Kidney epithelial cell (primary cell): ENCODE data around the gene POLN. TPM values are rescaled to one million over a fixed set of nuclear protein-coding genes. Genes with fewer than 3 reads are reported as not detected.

Experiments
- DNase-seq: peaks from one replicate; pipeline ENCODE4 v3.0.0-alpha.2; 2010; ENCODE audit warnings: low read depth
- H3K27me3 ChIP-seq: 2 replicates; pipeline ENCODE4 v1.6.0; 2011; ENCODE audit warnings: low read length; ENCODE audit not compliant: control insufficient read depth, insufficient read depth
- H3K36me3 ChIP-seq: 2 replicates; pipeline ENCODE4 v1.5.1; 2011; ENCODE audit warnings: low read length; ENCODE audit not compliant: control insufficient read depth, insufficient read depth
- H3K4me3 ChIP-seq: 2 replicates; pipeline ENCODE4 v1.5.1; 2011; ENCODE audit warnings: low read depth, mild to moderate bottlenecking, control low read depth, low read length
- CTCF ChIP-seq: IDR thresholded peaks from 2 replicates; pipeline ENCODE4 v1.5.1; 2011; ENCODE audit warnings: mild to moderate bottlenecking, moderate library complexity, low read length, control low read depth, inconsistent platforms; ENCODE audit not compliant: insufficient read depth, poor library complexity, severe bottlenecking
- total RNA-seq: library from RNA; depleted of rRNA; stranded (reverse); fragments of >200 nt; gene quantifications from 2 replicates; pipeline ENCODE4 v1.2.3, GENCODE V29; 2015

The POLN gene
- total RNA-seq, 1 donor from 2014 or later, result 0.38 TPM

- no peak for TF ChIP-seq CTCF
- no peaks in the 10 kb centered on the region for H3K36me3 ChIP-seq
- DNase-seq, result no peak
- H3K4me3 ChIP-seq, result peak overlapping the region; percentile 5
- H3K27me3 ChIP-seq, result peaks cover 34% of the 10 kb centered on the region
Observed at GRCh38 chr4:2061186-2062131, 180.5 kb downstream of the POLN start.

GRCh38 chr4:2060611-2061185, 181.2 kb downstream of the POLN start:
- H3K4me3 ChIP-seq, result peak overlapping the region; percentile 5
- H3K27me3 ChIP-seq, result peaks cover 34% of the 10 kb centered on the region
- no peak for TF ChIP-seq CTCF
- no peaks in the 10 kb centered on the region for H3K36me3 ChIP-seq
- DNase-seq, result no peak

GRCh38 chr4:2059726-2060602, 182.0 kb downstream of the POLN start:
- no peak for DNase-seq
- Histone ChIP-seq H3K27me3 (peaks cover 34% of the 10 kb centered on the region), H3K4me3 (peak overlapping the region; percentile 43), H3K36me3 (no peaks in the 10 kb centered on the region)
- no peak for TF ChIP-seq CTCF

- no peaks in the 10 kb centered on the region for H3K36me3 ChIP-seq
- H3K27me3 ChIP-seq, result peaks cover 34% of the 10 kb centered on the region
- no peak for TF ChIP-seq CTCF
- peak within 1 kb of the TSS; percentile 43 for H3K4me3 ChIP-seq
- no peak for DNase-seq
Observed at GRCh38 chr4:2059046-2059725, 182.7 kb downstream of the POLN start, which contains the start of gene NAT8L. NAT8L (plus strand) TSS chr4:2059327; CDS start chr4:2059512, 185 bp downstream.

GRCh38 chr4:2058264-2059045, 183.5 kb downstream of the POLN start:
- DNase-seq, result no peak
- no peak for TF ChIP-seq CTCF
- Histone ChIP-seq H3K27me3 (peaks cover 34% of the 10 kb centered on the region), H3K4me3 (peak overlapping the region; percentile 43), H3K36me3 (no peaks in the 10 kb centered on the region)
